T follicular helper cell (primary cell): ENCODE data around the gene SLC22A3.
"Not testable (repeated sequence)": the region's sequence is repeated elsewhere in the genome, so short reads cannot be mapped to it uniquely, and the experiment has no call there.

Source experiments
- DNase-seq: peaks from one replicate; pipeline ENCODE4 v3.0.0-alpha.2; 2020; ENCODE audit warnings: low read depth

The SLC22A3 gene

GRCh38 chr6:160373601-160374000, 25.4 kb downstream of the SLC22A3 start:
- not testable (repeated sequence) for DNase-seq

- DNase-seq = no peak
Measured at GRCh38 chr6:160374836-160375560, 26.8 kb downstream of the SLC22A3 start.

GRCh38 chr6:160375561-160375949, 27.4 kb downstream of the SLC22A3 start:
- no peak for DNase-seq

GRCh38 chr6:160376445-160376844, 28.3 kb downstream of the SLC22A3 start:
- no peak for DNase-seq

- no peak for DNase-seq
Measured at GRCh38 chr6:160378218-160378617, 30.0 kb downstream of the SLC22A3 start.

- DNase-seq = no peak
Measured at GRCh38 chr6:160378882-160379281, 30.7 kb downstream of the SLC22A3 start.

GRCh38 chr6:160379466-160379865, 31.3 kb downstream of the SLC22A3 start:
- DNase-seq = no peak

- DNase-seq = no peak
Measured at GRCh38 chr6:160382946-160383345, 34.8 kb downstream of the SLC22A3 start.

- DNase-seq = no peak
Measured at GRCh38 chr6:160386869-160387530, 38.8 kb downstream of the SLC22A3 start.

- no peak for DNase-seq
Measured at GRCh38 chr6:160387916-160388643, 39.9 kb downstream of the SLC22A3 start.

GRCh38 chr6:160388922-160389321, 40.7 kb downstream of the SLC22A3 start:
- DNase-seq = no peak

- no peak for DNase-seq
Measured at GRCh38 chr6:160391419-160392116, 43.4 kb downstream of the SLC22A3 start.

GRCh38 chr6:160393442-160393841, 45.3 kb downstream of the SLC22A3 start:
- DNase-seq = not testable (repeated sequence)

- DNase-seq = no peak
Measured at GRCh38 chr6:160393891-160394653, 45.9 kb downstream of the SLC22A3 start.

- DNase-seq = no peak
Measured at GRCh38 chr6:160394654-160395035, 46.5 kb downstream of the SLC22A3 start.

- DNase-seq = no peak
Measured at GRCh38 chr6:160395187-160395586, 47.0 kb downstream of the SLC22A3 start.

- DNase-seq = no peak
Measured at GRCh38 chr6:160396292-160396691, 48.1 kb downstream of the SLC22A3 start.

- DNase-seq = no peak
Measured at GRCh38 chr6:160398674-160399271, 50.6 kb downstream of the SLC22A3 start.

- DNase-seq = no peak
Measured at GRCh38 chr6:160400446-160400845, 52.3 kb downstream of the SLC22A3 start.

- no peak for DNase-seq
Measured at GRCh38 chr6:160408528-160408927, 60.4 kb downstream of the SLC22A3 start.

GRCh38 chr6:160412993-160413392, 64.8 kb downstream of the SLC22A3 start:
- DNase-seq = no peak
